SK-N-SH treated with all-trans-retinoic acid at 6 μM for 48 hours (cell line): Measurements from ENCODE around the gene PPP1R18.

ENCODE experiments used
- CSRNP3 ChIP-seq: fragments of 250-450 bp; sonication (Bioruptor Pico); IDR thresholded peaks from 2 replicates; pipeline ENCODE4 v1.5.1; 2021; ENCODE audit warnings: mild to moderate bottlenecking, moderate library complexity
- ZFP3 ChIP-seq: fragments of 250-450 bp; sonication (Bioruptor Pico); IDR thresholded peaks from 2 replicates; pipeline ENCODE4 v1.5.0; 2020; ENCODE audit warnings: mild to moderate bottlenecking, moderate library complexity

GRCh38 chr6:30655743-30656094 is 30.7 kb downstream of the PPP1R18 start:
- TF ChIP-seq ZFP3 (CRISPR knock-in tag) = no peak
- TF ChIP-seq CSRNP3 = no peak
